ENCODE data around the gene WDPCP. TPM values are rescaled to one million over a fixed set of nuclear protein-coding genes. Genes with fewer than 3 reads are reported as not detected.
"Not testable (repeated sequence)": the region's sequence is repeated elsewhere in the genome, so short reads cannot be mapped to it uniquely, and the experiment has no call there.

Gene WDPCP
- total RNA-seq, 4 donors from 2014 or later, result 6.5 to 41.3 (median 7.4) TPM

- TF ChIP-seq CTCF (IDR thresholded peaks at IDR 0.05) (no peak), POLR2A (IDR thresholded peaks at IDR 0.05) (no peak)
- Histone ChIP-seq H3K9me3 (no peaks in the 10 kb centered on the region), H3K27me3 (no peaks in the 10 kb centered on the region)
These were observed 11.7 kb downstream of the WDPCP start for GRCh38 chr2:63576546-63576945.

GRCh38 chr2:63573726-63574345, 14.4 kb downstream of the WDPCP start:
- H3K4me3 ChIP-seq, result not testable (repeated sequence)

More at GRCh38 chr2:63576546-63576945, 11.7 kb downstream of the WDPCP start:
- Histone ChIP-seq H3K27ac (no peak overlapping the region), H3K4me3 (no peak overlapping the region), H3K36me3 (no peaks in the 10 kb centered on the region), H3K4me1 (no peaks in the 10 kb centered on the region)
- DNase-seq, result no peak

GRCh38 chr2:63573026-63573425, 15.3 kb downstream of the WDPCP start:
- H3K27me3 ChIP-seq, H3K4me3 ChIP-seq, H3K27ac ChIP-seq, H3K36me3 ChIP-seq, H3K4me1 ChIP-seq, DNase-seq, H3K9me3 ChIP-seq: not testable (repeated sequence)

More at GRCh38 chr2:63573726-63574345, 14.4 kb downstream of the WDPCP start:
- H3K27me3 ChIP-seq, H3K27ac ChIP-seq, H3K36me3 ChIP-seq, H3K9me3 ChIP-seq, DNase-seq, H3K4me1 ChIP-seq: not testable (repeated sequence)

- no peak for TF ChIP-seq POLR2A (IDR thresholded peaks at IDR 0.05)
- TF ChIP-seq CTCF (IDR thresholded peaks at IDR 0.05), result no peak
- Histone ChIP-seq H3K4me3 (no peak overlapping the region), H3K27me3 (no peaks in the 10 kb centered on the region), H3K36me3 (no peaks in the 10 kb centered on the region), H3K4me1 (no peaks in the 10 kb centered on the region), H3K9me3 (peaks cover 0 to 6% (median 0%) of the 10 kb centered on the region in 4 donors), H3K27ac (no peak overlapping the region)
- no peak for DNase-seq
These were observed 16.3 kb downstream of the WDPCP start for GRCh38 chr2:63572001-63572400.

GRCh38 chr2:63571291-63571690, 17.0 kb downstream of the WDPCP start:
- Histone ChIP-seq H3K27ac (no peak overlapping the region), H3K27me3 (no peaks in the 10 kb centered on the region), H3K9me3 (peaks cover 0 to 6% (median 0%) of the 10 kb centered on the region in 4 donors), H3K4me3 (no peak overlapping the region), H3K36me3 (no peaks in the 10 kb centered on the region), H3K4me1 (no peaks in the 10 kb centered on the region)
- no peak for DNase-seq
- TF ChIP-seq POLR2A (IDR thresholded peaks at IDR 0.05) (no peak), CTCF (IDR thresholded peaks at IDR 0.05) (no peak)

GRCh38 chr2:63569740-63570139, 18.5 kb downstream of the WDPCP start:
- Histone ChIP-seq H3K36me3 (no peaks in the 10 kb centered on the region), H3K4me3 (no peak overlapping the region), H3K27ac (no peak overlapping the region), H3K9me3 (peaks cover 0 to 6% (median 0%) of the 10 kb centered on the region in 4 donors), H3K27me3 (no peaks in the 10 kb centered on the region), H3K4me1 (no peaks in the 10 kb centered on the region)
- TF ChIP-seq POLR2A (IDR thresholded peaks at IDR 0.05), result no peak
- TF ChIP-seq CTCF (IDR thresholded peaks at IDR 0.05), result no peak
- no peak for DNase-seq

- no peaks in the 10 kb centered on the region for H3K4me1 ChIP-seq
These were observed 25.5 kb downstream of the WDPCP start for GRCh38 chr2:63562751-63563150.

GRCh38 chr2:63558922-63559321, 29.4 kb downstream of the WDPCP start:
- not testable (repeated sequence) for H3K4me3 ChIP-seq, H3K4me1 ChIP-seq, H3K9me3 ChIP-seq, H3K36me3 ChIP-seq, H3K27me3 ChIP-seq, H3K27ac ChIP-seq, DNase-seq

More at GRCh38 chr2:63562751-63563150, 25.5 kb downstream of the WDPCP start:
- no peak overlapping the region for H3K4me3 ChIP-seq
- TF ChIP-seq POLR2A (IDR thresholded peaks at IDR 0.05), result no peak
- no peak for DNase-seq
- no peaks in the 10 kb centered on the region for H3K36me3 ChIP-seq
- H3K27ac ChIP-seq, result no peak overlapping the region
- no peaks in the 10 kb centered on the region for H3K27me3 ChIP-seq
- H3K9me3 ChIP-seq, result peaks cover 0 to under 1% (median 0%) of the 10 kb centered on the region in 4 donors

- not testable (repeated sequence) for H3K27ac ChIP-seq, H3K4me3 ChIP-seq, H3K9me3 ChIP-seq, H3K27me3 ChIP-seq, H3K36me3 ChIP-seq, DNase-seq, H3K4me1 ChIP-seq
These were observed 30.5 kb downstream of the WDPCP start for GRCh38 chr2:63557819-63558218.
